Activated CD4-positive, alpha-beta T cell treated with anti-CD3 and anti-CD28 coated beads, Interleukin-2, Interleukin-4, amounts not matched to agents 100 ng/mL and 50 ng/mL, durations not matched to agents 16 hours and 8 hours (primary cell): ENCODE measurements around the gene COPS9.
A peak's percentile ranks its signal among the peaks of the same experiment; 100 is the strongest.

Source experiments
- DNase-seq: peaks from one replicate; pipeline ENCODE4 v3.0.0-alpha.2; 2020; ENCODE audit warnings: low spot score

COPS9 gene

DNA sequence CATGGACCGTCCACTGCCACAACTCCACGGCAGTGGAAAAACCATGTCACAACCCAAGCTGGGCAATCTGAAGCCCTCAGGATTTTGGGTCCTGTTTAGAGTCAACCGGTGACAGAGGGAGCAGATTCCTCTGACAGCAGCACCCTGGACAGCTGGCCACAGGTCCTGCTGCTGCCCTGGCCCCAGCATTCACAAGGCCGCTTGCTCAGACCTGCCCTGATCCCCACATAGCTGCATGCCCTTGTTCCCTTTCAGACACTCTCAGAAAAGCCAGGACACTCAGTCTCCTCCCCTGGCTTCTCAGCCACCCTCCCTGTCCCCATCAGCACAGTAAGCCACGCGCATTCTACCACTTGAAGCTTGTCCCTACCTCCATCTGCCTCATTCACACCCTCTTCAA, 1.6 kb downstream of the COPS9 start:
- no peak for DNase-seq

DNA sequence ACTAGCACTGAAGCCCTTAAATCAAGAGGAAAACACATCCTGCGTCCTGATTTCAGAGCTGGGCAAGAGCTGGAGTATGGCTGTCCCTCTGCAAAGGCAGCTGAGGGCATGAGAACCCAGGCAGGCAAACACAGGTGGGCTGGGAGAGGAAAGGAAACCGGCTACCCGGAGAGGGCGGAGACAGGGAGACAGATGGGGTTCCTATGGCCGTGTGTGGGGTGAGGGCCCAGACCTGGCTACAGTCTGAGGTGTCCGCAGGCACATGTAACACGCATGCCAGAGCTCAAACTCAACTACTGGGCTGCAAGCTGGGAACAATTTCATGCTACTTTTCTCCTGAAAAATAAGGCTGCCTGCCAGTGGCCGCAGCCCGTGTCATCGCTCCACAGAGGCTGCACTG, 2.7 kb downstream of the COPS9 start:
- DNase-seq = no peak

DNA sequence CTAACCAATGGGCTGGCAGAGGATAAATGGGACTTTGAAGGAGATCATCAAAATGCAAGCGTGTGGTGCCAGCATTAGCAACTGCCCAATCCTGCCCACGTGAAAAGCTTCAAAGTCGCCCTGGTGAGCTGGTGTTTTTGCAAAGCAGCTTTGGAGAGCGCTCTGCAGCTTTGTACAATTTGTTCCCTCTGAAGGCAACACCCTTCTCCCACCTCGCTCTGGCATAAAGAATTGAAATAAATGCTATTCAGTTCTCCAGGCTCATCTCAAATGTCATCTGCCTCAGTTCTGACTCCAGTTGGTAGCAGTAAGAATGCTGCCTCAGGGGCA, 3.5 kb downstream of the COPS9 start:
- no peak for DNase-seq

DNA sequence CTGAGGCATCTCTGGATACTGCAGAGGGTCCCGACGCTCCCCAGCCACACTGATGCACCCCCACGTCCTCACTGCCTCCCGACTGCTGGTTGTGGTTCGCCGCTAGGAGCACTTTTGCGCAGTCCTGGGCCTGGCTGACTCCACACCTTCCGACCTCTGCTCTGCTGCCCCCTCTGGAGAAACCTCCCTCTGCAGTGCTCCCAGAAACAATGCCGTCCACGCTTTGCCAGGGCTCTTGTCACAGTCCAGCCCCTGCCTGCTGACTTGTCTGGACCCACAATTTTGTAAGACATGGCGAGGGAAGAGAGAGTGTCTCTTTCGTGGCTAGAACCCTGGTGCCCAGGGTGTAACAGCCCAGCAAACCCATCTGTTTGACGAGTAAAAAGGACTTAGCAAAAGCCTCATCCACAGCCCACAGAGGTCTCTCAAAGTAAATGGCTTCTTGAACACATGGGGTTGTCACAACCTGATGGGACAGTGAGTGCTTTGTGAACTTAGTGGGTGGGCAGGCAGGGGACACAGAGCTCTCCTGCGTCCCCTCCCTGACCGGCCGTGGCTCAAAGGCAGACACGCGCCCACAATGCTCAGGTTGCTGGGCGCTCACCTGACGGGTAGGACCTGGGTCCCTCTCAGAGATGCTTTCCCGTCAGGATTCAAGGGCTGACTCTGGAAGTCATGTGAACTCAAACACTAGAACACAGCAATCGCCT, 4.0 kb downstream of the COPS9 start:
- no peak for DNase-seq

DNA sequence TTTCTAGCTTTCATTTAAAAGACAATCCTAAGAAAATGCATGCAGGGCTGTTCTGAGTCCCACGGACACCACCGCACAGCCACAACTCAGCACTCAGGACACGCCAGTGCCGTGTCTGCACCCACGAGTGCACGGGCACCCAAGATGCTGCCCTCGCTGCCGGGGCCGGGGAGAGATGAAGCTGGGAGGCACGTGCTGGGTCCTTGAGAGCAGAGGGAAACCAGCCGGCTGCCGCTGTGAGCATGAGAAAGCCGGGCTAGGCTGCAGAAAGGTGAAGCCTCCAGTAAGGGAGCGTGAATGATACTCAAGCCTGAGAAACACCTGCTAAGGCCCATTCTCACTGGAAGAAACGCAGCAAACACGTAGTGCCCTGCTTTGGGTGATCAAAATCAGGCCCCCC, 4.8 kb downstream of the COPS9 start:
- no peak for DNase-seq

DNA sequence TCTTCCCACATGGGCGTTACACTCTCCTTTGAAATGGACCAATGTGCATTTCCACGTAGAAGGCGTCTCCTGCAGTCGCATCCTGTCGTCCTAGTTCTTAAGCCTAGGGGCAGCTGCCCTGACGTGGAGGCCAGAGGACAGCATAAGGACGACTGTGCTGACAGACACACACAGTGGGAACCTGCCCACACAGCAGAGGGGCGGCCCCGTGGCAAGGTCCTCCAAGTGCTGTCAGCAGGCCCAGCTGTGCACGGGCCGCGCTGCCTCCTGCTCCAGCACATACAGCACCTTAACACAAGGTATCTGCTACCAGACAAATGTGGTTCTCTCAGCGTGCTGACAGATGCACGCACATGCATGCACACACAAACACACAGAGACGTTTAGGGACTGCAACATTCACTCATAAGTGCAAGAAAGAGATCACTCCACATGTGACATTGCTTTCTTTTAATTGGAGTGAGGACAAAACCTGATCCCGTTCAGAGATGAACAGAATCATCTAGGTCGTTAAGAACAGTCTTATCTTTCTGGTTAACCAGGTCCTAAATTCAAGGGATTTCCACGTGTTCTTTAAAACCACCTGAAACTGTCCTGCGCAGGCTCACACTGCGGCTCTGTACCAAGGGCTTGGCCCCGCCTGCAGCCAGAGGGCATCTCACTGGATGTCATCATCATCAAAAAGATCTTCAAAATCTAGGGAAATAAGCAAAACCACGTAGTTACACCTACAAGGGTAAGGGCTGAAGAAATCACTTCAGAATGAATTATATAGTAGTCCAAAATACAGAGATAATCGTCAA, 5.5 kb downstream of the COPS9 start:
- DNase-seq = no peak

DNA sequence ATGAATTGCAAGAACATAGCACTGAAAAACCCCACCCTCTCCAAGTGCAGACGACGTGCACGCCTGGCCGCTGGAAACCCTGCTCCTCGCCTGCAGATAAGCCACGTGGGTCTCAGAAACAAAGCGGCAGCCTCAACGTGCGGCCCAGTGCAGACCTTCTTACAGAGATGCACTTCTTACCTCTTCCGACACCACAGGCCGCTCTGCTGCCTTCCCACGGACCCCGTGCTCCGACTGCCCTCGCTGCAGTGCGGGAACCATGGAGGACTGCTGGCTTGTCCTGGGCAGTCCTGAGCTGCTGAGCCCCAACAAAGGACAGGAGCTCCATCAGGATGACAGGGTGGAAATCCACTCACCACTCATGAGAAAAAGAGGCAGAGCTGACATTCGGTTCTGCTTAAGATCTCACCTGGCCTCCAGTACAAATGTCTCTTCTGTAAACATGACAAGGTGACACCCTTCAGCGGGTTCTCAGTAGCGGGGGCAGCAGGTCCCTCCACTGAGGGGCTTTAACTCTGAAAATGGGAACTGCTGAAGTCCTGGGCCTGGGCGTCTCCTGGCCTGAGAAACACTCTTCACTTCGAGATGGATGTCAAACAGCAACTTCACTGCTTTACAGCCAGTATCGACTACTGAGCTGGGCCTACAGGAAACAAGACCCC, 6.2 kb downstream of the COPS9 start:
- DNase-seq = no peak

DNA sequence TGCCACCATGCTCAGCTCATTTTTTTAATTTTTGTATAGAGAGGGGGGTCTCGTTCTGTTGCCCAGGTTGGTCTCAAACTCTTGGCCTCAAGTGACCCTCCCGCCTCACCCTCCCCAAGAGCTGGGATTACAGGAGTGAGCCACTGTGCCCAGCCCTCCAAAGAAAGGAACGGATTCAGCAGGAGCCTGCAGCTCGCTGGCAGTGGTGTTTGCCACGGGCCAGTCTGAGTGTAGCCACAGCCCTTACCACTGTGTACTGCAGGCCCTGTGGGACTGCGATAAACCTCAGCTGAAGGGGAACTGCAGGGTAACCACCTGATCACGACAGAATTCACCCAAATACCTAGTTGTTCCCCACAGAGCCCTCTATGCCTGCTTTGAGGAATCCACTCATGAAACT, 6.8 kb downstream of the COPS9 start:
- no peak for DNase-seq

DNA sequence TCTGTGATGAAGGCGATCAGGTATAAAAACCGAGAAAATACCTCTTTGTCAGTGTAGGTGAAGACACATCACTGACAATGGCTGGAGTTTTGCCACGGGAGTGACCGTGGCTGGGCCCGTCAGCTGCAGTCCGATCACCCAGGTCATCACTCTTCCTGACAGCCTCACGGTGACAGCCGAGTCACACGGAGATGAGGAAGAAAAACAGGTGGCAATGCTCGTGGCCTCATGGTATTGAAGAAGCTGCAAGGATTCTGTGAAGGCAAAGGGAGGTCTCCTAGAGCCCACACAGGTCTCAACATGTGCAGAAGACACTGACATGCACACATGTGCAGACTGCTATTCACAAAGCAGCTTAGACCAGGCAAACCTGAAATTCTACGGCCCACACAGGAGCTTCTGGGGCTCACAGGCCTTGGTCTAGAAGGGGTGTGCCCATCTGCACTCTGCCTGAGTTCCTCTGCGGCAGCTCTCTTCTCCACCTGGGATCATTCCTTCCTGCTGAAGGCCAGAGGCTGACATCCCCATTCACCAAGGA, 7.4 kb downstream of the COPS9 start:
- no peak for DNase-seq

DNA sequence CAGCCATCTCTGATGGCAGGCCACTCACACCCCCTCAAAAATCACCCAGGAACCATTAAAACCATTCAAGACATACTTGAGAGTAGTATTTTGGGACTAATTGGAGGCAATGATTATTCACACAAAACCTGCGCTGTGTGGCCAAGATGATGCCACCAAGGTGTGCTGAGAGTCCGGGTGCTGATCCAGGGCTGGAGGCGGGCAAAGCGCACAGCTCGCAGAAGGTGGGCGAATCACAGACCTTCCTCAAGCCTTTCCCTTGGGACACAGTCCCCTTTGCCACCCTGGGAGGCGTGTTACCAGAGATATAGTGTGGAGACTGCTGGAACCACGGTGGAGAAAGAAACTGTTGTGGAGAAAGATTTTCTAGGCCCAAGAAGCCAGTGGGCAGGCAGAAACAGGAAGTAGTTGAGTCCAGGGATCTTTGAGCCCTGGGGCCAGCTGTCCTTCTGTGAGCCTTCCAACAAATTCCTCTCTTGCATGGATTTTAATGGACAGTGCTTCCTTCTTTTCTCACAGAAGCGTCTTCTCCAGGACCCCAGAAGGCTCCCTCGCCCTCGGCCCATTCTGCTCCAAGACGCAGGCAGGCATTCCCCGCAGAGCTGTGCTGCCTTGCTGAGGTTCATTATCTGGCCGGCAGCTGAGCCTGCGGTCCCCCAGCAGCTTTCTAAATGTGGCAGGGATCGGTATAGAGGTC, 8.0 kb downstream of the COPS9 start:
- DNase-seq = no peak

DNA sequence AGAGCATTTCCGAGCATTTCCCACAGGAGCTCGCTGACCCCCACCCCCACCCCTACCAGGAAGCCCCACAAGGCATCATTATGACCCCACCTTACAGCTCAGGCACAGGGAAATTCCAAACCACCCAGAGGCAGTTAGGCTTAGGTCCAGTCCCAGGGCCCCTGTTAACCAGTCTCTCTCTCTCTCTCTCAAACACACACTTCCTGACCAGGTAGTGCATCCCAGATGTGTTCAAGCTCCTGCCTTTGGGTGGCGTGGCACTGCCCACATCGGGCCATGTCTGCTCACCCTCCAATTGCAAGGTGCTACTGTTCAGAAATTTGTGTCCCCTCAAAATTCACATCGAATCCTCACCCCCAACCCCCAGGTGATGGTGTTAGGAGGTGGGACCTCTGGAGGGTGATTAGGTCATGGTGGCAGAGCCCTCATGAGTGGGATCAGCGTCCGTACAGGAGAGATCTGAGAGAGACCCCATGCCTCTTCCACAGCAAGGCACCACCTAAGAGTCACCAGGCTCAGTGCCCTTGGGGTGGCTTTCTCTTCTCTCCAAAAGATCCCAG, 8.8 kb downstream of the COPS9 start:
- no peak for DNase-seq

DNA sequence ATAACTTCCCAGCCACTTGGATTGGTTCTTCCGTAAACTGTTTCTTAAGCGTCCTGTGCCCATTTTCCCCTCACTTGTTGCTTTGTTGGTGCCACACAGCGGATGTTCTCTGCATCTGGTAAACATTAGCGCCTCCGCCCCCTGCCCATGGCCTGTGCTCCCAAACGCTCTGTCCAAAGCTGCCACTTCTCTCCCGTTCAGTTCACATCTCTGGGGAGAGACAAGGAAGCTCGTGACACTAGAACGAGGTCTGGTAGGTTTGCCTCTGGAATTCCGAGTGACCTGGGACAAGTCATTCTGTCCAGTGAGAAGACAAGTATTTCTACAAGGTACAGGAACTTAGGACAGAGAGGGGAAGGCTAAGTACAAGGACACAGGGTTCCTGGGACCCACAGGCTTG, 9.4 kb downstream of the COPS9 start:
- no peak for DNase-seq

DNA sequence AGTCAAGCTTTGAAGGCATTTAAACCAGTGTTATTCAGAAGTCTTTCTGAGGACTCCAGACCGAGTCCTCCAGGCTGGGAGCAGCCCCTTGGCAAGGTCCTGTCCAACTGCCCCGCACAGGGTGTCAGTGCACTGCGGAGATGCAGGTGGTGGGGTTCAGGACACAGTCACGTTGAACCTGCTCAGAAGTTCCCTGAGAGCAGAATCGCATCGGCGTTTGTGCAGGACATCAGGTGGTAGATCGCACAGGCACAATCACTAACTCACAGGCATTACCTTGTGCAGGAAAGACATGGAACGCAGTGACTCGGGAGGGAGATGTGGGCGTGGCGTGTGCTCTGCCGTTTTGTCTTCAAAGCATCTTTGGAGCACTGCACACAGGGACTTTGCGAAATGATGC, 10.4 kb downstream of the COPS9 start:
- DNase-seq = no peak

DNA sequence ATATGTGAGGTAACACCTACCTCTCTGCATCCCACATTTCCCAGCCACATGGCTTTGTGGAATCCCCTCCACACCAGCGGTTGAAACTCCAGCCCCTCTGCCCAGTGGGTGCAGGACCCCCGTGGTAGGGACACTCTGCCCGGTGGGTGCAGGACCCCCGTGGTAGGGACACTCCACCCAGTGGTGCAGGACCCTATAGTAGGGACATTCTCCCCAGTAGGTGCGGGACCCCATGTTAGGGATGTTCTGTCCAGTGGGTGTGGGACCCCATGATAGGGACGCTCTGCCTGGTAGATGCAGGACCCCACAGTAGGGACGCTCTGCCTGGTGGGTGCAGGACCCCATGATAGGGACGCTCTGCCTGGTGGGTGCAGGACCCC, 11.5 kb downstream of the COPS9 start:
- no peak for DNase-seq

DNA sequence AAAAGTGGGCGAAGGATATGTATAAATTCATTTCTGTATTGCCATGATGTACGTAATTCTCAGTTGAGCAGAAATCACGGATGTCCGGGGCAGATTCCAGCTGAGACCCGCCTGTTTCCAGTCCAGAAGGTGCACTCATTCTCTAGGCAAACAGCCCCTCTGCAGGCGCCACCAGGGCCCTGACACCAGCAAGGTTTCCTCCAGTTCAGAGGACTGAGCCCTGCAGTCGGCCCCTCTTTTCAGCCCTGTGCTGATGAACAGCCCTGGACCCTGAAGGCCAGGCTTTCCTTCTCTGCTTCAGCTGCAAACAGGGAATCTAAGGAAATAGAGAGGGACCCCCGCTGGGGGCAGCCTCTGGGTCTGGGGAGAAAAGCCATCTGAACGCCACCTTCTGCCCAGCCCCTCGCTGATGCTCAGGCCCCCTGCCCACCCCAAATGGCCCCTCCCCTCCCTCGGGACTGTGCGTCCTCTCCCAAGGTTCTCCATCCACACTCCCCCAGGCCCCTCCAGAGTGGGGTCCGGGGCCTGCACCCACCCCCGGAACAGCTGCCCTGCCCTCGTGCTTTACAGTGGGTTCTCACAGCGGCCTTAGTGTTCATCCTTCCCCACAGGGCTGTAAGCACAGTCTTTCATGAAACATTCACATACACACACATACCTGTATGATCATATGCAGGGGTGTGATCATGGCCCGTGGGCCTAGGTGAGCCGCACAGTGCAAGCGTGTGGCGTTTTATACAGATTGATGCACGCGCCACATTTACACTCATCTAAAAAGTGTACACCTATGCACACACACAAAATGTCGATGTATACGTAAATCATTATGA, 12.1 kb downstream of the COPS9 start:
- DNase-seq = no peak

DNA sequence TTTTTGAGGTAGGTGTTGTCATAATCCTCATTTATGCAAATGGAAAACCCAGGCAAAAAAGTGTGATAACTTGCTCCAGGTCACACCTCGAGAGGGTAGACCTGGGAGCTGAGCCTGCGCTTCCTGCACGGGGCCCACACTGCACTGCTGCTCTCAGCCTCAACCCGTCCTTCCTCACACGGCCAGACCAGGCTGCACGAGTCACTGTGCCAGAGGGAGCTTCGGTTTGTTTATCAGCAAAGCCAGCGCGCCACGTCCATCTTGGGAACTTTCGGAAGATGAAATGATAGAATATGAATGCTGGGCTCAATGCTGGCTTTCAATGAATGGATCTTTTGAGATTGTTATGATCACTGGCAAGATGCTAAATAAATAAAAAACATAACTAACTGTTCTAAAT, 14.4 kb downstream of the COPS9 start:
- DNase-seq = no peak

DNA sequence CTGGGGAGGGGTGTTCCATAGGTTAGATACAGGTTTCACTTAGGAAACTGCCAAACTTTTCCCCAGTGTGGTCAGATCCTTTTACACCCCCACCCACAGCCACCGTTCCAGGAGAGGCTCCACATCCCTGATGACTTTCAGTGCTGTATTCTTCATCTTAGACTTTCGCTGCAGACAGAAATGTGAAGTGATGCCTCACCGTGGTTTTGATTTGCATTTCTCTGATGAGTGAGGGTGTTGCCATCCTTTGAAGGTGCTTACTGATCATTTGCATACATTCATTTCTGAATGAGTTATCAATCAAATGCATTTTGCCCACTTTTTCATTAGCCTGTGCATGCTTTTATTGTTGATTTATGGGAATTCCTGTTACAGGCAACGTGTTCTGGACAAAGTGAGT, 14.9 kb downstream of the COPS9 start:
- DNase-seq = peak; percentile 12

DNA sequence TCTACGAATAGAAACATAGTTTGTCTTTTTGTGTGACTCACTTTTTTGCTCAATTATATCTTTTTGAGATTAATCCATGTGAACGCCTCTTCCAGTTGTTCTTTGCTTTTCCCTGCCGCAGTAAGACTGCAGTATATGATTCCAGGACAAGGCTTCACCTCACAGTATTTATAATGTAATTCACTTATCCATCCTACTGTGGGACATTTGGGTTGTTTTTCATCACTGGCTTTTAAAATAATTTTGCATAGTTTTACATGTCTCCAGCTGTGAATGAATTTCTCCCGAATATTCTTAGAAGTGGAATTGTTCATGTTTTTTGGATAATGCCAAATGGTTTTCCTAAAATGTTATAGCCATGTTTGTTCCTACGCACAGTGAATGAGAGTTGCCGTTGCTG, 21.9 kb downstream of the COPS9 start:
- DNase-seq = no peak

DNA sequence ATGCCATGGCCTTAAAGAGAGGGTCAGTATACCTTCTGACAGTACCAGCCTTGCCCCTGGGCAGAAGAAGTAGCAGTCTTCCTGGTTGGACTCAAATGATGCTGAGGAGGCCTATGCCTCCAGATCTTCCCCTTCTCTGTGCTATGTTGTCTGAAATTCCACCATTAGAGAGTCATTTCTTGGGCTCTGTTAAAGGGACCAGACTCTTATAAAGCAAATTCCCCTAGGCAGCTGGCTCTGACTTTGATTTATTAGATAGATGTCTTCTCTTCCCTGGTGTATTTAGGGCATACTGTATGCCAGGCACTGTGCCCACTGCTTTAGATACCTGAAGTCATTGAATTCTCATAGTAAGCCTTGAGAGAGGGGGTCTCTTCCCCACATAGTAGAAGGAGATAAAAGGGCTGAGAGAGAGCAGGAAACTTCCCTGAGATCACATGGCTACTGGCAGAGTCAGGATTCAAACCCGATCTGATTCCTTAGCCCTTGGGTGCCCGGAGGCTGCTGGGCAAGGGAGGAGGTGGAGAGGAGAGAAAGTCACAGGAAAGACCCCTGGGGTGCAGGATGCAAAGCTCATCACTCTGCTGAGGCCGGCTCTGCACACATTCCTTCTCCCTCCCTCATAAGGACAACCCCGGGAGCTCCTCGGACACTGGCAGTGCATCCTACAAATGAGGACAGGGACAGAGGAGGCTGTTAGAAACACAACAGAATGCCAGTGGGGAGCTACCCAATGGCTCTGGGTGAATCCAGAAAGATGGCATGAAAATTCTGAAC, 23.0 kb downstream of the COPS9 start:
- no peak for DNase-seq

DNA sequence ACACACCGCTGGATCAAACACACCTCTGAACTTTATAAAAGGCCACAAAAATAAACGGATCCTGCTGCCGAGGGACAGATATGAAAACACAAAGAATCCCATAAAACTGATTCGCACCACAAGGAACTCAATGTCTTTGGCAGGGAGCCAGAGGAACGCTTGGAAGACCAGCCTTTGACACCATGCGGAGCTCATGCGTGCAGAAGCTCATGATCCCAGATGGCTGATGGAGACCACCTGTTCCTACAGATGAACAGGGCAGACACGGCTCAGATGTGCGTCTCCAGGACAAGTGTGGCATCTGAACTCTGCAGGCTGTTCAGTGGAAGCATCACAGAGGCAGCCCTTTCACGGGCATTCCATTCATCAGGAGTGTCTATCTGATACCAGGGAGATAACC, 24.9 kb downstream of the COPS9 start:
- no peak for DNase-seq

DNA sequence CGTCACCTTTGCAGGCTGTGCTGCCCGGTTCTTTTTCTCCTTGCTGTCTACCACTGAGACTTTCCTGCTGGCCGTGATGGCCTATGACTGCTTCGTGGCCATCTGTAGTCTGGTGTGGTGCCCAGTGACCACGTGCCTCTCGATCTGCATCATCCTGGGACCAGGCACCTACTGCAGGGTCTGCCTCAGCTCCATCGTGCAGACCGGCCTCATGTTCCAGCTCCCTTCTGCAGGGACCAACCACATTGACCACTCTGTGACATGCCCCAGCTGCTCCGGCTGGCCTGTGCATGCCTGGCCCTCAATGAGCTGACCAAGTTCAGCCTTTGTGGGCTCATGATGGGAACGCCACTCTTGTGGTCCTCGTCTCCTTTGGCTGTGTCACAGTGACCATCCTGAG, 26.7 kb downstream of the COPS9 start:
- DNase-seq = no peak
